ENCODE results near the gene STX8. TPM values are rescaled to one million over a fixed set of nuclear protein-coding genes. Genes with fewer than 3 reads are reported as not detected.

The STX8 gene
- total RNA-seq, 2 experiments from 2014 or later, result 84.8 to 91.7 TPM

DNA sequence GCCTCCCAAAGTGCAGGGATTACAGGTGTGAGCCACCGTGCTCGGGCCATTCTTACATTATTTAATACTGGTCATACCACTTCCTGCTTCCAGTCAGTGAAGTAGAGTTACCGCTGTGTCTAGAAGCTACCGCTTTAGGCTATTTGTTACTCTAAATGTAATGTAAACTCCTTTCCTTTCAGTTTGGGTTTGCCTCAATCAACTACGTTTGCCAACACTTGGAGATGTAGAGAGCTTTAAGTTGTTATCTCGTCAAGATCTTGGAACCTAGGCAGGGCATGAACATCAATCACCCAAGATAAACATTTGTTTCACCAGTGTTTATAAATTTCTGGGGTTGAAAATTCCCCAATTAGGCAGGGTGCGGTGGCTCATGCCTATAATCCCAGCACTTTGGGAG lies 275.9 kb downstream of the STX8 start:
- Mint-ChIP-seq H3K9me3 (no peaks in the 10 kb centered on the region), H3K36me3 (ENCODE audit: low read depth) (no peaks in the 10 kb centered on the region), H3K4me1 (peaks cover 1% of the 10 kb centered on the region), H3K27me3 (no peaks in the 10 kb centered on the region), H3K4me3 (no peak overlapping the region), H3K27ac (no peak overlapping the region)
- DNase-seq, result no peak
- ChIA-PET POLR2A (no interaction called here), CTCF (interaction anchor here (0.7 kb wide), 1 partner anchor 53 kb away, joined by 3 read pairs; no protein-coding TSS in a partner anchor)

DNA sequence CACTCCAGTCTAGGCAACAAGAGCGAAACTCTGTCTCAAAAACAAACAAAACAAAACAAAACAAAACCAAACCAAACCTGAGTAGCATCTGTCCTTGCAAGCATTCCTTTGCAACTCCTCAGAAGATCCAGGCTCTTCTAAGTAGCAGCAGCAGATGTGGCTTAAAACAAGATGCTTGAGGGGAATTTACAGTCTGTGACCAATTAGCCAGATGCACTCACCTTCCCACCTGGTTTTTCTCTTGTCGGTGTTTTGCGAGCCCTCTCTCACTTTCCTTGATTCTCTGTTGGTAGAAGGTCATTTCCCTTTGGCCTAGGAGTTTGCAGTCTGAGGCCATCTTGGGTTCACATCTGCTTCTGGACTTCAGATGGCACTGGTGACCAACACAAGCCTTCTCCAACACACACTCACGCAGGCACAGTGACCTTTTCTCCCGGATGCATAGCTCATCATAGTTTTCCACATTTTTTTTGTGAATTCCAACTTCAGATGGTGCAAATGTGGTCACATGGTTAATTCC lies 276.8 kb downstream of the STX8 start:
- Mint-ChIP-seq H3K4me1 (peaks cover 1% of the 10 kb centered on the region), H3K27me3 (no peaks in the 10 kb centered on the region), H3K4me3 (no peak overlapping the region), H3K27ac (no peak overlapping the region), H3K36me3 (ENCODE audit: low read depth) (no peaks in the 10 kb centered on the region), H3K9me3 (no peaks in the 10 kb centered on the region)
- DNase-seq, result no peak
- ChIA-PET POLR2A (no interaction called here), CTCF (no interaction called here)

DNA sequence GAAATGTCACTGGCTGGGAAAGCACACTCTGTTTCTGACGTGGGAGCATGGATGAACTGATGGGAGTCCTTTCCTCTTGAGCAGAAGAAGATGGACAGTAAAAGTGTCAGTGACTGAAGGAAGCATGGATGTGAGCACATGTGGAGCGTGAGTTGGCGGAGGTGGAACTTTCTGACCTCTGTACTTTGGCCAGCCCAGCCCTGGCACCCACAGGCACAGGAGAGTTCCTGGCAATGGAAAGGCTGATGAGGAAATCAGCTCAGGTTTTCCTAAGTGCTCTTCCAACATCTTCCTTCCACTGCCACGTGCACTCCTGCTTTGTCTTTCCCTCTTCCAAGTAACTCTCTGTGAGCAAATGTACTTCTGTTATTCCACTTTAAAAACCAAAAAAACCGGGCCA lies 277.5 kb downstream of the STX8 start:
- CTCF ChIA-PET, result no interaction called here
- H3K9me3 Mint-ChIP-seq, result no peaks in the 10 kb centered on the region
- peaks cover 1% of the 10 kb centered on the region for H3K4me1 Mint-ChIP-seq
- H3K27ac Mint-ChIP-seq, result no peak overlapping the region
- DNase-seq, result no peak
- H3K4me3 Mint-ChIP-seq, result no peak overlapping the region
- H3K27me3 Mint-ChIP-seq, result no peaks in the 10 kb centered on the region
- H3K36me3 Mint-ChIP-seq (ENCODE audit: low read depth), result no peaks in the 10 kb centered on the region
- POLR2A ChIA-PET, result no interaction called here

DNA sequence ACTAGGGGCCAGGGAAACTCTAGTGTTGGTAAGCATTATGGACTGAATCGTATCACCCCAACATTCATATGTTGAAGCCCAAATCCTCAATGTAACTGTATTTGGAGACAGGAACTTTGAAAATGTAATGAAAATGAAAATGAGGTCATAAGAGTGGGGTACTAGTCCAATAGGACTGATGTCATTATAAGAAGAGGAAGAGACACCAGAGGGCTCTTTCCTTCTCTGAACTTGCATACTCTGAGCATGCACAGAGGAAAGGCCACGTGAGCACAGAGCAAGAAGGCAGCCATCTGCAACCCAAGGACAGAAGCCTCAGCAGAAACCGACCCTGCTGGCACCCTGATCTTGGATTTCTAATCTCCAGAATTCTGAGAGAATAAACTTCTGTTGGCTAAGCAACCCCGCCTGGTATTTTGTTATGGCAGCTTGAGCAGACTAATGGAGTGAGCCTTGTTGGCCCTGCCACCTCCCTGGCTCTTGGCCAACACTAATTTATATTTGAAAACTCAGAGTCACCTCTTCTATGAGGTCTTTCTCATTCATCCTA lies 280.9 kb downstream of the STX8 start:
- no peak for DNase-seq
- Mint-ChIP-seq H3K27me3 (no peaks in the 10 kb centered on the region), H3K9me3 (no peaks in the 10 kb centered on the region), H3K27ac (no peak overlapping the region), H3K36me3 (ENCODE audit: low read depth) (no peaks in the 10 kb centered on the region), H3K4me1 (peaks cover 12% of the 10 kb centered on the region), H3K4me3 (no peak overlapping the region)
- POLR2A ChIA-PET, result no interaction called here
- CTCF ChIA-PET, result no interaction called here

DNA sequence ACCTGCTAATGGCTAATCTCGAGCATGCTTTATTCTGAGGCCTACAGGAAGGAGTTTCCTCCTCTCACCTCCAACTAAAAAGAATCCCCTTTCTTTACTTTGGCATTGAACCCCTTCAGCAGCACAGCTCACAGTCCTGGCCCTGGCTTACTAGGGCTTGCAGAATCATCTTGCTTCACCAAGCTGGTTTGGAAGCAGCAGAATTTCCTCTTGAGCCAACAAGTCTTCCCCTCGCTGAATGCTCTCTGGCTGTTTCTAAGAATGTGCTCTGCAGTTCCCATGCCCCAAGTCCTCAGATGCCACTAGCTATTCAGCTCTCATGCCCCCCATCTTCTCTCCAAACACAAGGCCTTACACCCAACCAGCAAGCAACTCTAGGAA lies 283.1 kb downstream of the STX8 start:
- Mint-ChIP-seq H3K27me3 (no peaks in the 10 kb centered on the region), H3K4me1 (peaks cover 24% of the 10 kb centered on the region), H3K27ac (no peak overlapping the region), H3K9me3 (no peaks in the 10 kb centered on the region), H3K36me3 (ENCODE audit: low read depth) (peaks cover 2% of the 10 kb centered on the region), H3K4me3 (no peak overlapping the region)
- POLR2A ChIA-PET, result no interaction called here
- DNase-seq, result no peak
- CTCF ChIA-PET, result interaction anchor here (1.1 kb wide), 1 partner anchor 17 kb away, joined by 3 read pairs; no protein-coding TSS in a partner anchor

DNA sequence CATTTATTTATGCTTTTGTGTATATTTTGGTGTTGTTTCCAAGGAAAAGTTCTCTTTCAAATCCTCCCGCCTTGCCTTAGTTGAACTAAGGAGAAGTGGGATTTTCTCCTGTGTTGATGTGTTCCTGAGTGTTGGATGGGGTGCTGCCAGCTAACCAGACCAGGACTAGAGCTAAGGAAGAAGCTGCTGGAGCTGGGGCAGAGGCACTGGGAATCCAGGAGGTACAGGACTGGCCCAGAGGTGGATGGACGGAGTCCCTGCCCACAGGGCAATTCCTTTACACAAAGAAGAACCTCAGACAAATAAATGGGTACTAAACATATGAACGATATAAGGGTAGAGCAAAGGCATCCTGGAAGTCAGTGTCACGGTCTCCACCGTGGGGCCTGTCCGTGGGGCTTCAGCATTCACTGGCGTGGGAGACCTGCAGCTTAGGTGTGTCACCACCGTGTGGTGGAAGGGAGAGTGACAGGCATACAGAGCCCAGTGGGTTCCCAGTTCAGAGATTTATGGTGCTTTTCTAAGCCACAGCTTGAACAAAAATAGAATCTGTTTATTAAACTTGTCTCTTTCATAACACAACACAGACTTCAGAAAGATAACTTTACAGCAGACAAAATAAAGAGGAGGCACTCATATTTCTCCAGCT lies 283.6 kb downstream of the STX8 start:
- CTCF ChIA-PET, result interaction anchor here (1.1 kb wide), 1 partner anchor 17 kb away, joined by 3 read pairs; no protein-coding TSS in a partner anchor
- Mint-ChIP-seq H3K27me3 (no peaks in the 10 kb centered on the region), H3K9me3 (no peaks in the 10 kb centered on the region), H3K4me1 (peaks cover 24% of the 10 kb centered on the region), H3K4me3 (no peak overlapping the region), H3K27ac (no peak overlapping the region), H3K36me3 (ENCODE audit: low read depth) (peaks cover 2% of the 10 kb centered on the region)
- DNase-seq, result peak; percentile 48
- POLR2A ChIA-PET, result no interaction called here

DNA sequence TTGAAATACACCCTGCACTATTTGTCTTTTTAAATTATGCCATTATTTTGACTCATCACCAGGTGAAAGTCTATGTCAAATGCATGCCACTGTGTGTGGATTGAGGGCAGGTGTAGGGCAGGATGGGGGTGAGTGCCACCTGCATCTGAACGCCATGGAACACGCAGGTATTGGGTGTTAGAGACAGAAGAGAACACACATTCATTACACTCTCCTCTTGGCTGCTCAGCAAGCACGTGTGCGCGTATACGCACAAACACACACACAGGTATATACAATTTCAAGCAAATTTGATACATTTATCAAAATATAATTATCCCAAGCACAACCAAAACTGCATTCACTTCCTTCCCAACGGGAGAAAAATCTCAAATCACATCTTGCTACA lies 285.4 kb downstream of the STX8 start:
- DNase-seq, result no peak
- H3K36me3 Mint-ChIP-seq (ENCODE audit: low read depth), result peaks cover 2% of the 10 kb centered on the region
- POLR2A ChIA-PET, result no interaction called here
- no peak overlapping the region for H3K4me3 Mint-ChIP-seq
- H3K27me3 Mint-ChIP-seq, result no peaks in the 10 kb centered on the region
- H3K9me3 Mint-ChIP-seq, result no peaks in the 10 kb centered on the region
- H3K27ac Mint-ChIP-seq, result no peak overlapping the region
- CTCF ChIA-PET, result no interaction called here
- H3K4me1 Mint-ChIP-seq, result peaks cover 24% of the 10 kb centered on the region

DNA sequence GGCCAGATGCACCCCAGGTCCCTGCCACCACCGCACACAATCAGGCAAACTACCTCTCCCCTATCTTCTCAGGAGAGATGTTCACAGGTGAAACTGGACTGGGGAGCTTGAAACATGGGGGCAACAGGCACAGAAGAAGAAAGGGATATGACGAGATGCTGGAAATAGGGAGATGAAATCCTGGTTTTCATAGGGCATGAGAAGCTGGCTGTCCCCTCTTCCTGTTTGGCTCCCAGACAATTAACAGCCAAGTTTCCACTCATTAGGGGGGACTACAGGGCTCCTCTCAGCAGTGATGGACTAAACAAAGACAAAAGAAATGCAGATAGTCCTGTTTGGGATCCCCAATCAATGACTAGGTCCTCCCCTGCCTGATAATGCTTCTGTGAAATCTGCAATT lies 288.3 kb downstream of the STX8 start:
- CTCF ChIA-PET, result no interaction called here

DNA sequence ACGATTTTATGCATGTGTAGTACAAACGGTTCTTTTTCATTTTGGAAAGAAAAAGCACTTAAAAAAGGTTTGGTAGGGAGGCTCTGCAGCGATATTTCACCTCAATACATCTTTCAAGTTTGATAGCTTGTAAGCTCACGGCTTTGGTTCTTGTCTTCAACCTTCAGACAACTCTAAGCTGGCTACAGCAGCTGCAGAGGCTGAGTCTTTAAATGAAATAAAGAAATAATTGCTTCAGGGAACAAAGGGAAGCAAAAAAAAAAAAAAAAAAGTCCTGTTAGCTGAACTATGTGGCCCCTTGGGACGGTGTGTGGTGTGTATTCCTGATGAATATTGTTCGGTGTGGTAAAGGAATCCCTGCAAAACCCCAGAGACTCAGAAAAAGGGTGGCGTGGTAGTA lies 289.2 kb downstream of the STX8 start:
- peaks cover 22% of the 10 kb centered on the region for H3K4me1 Mint-ChIP-seq
- peaks cover 2% of the 10 kb centered on the region for H3K36me3 Mint-ChIP-seq (ENCODE audit: low read depth)
- CTCF ChIA-PET, result interaction anchor here (0.9 kb wide), 1 partner anchor 11 kb away, joined by 5 read pairs; no protein-coding TSS in a partner anchor
- no peak overlapping the region for H3K27ac Mint-ChIP-seq
- POLR2A ChIA-PET, result interaction anchor here (0.6 kb wide), 1 partner anchor 161 kb away, joined by 3 read pairs; no protein-coding TSS in a partner anchor
- no peak for DNase-seq
- H3K9me3 Mint-ChIP-seq, result no peaks in the 10 kb centered on the region
- no peaks in the 10 kb centered on the region for H3K27me3 Mint-ChIP-seq
- H3K4me3 Mint-ChIP-seq, result no peak overlapping the region

More for the DNA sequence above, 288.3 kb downstream of the STX8 start:
- H3K36me3 Mint-ChIP-seq (ENCODE audit: low read depth), result peaks cover 2% of the 10 kb centered on the region
- H3K4me1 Mint-ChIP-seq, result peaks cover 24% of the 10 kb centered on the region
- no peak overlapping the region for H3K4me3 Mint-ChIP-seq
- H3K27ac Mint-ChIP-seq, result no peak overlapping the region
- POLR2A ChIA-PET, result no interaction called here
- no peaks in the 10 kb centered on the region for H3K9me3 Mint-ChIP-seq
- no peaks in the 10 kb centered on the region for H3K27me3 Mint-ChIP-seq
- no peak for DNase-seq

DNA sequence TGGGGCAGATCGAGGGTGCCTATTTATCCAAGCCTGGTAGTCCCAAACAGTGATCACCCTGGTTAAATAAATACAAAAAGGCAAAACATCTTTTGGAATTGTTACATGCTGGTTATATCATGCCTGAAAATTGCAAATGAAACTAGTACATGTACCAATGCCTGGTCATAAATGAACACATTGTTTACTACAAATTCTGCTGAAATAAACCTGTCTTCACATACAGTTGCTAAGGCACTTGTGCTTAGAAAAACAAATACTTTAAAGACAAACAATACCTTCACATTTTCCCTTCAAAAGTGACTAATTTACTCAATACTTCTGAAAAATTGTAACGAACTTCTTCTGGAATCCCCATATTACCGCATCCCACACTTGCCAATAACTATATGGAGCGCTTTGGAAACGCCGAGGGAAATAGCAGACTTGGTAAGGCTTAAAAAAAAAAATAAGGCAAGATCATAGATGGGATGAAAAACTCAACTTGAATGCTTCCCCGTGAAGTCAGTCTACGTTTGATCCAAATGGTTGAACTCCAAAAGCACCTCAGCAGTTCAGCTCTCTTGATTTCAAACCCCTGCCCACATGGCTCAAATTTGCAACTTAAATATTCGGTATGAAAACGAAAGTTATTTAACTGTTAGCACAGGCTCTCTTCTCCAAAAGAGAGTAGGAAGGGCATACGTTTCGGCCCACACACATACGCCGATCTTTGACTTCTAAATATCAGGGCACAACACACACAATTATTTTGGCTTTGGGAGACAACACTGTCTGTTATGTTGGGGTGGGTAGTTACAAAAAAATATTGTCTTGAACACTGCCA lies 289.8 kb downstream of the STX8 start:
- no peak overlapping the region for H3K4me3 Mint-ChIP-seq
- CTCF ChIA-PET, result interaction anchor here (0.9 kb wide), 1 partner anchor 10 kb away, joined by 5 read pairs; no protein-coding TSS in a partner anchor
- H3K9me3 Mint-ChIP-seq, result no peaks in the 10 kb centered on the region

DNA sequence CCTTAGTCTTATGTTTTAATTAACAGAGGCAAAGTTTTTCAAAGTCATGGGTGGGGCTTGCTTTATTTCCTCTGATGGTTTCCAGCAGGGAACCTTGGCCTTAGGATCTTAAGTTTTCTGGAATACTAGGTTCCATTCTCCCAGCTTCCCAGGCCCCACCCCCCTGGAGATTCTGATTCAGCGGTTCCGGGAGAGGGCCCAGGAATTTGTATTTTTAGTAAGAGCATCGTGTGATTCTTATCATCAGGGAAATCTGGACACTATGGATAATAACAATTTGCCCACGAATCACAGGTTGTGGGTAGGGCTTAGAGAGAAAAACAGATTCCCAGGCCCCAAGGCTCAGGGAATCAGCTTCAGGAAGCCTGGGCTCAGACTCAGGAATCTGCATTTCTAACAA lies 290.7 kb downstream of the STX8 start:
- Mint-ChIP-seq H3K27ac (no peak overlapping the region), H3K4me3 (no peak overlapping the region), H3K27me3 (no peaks in the 10 kb centered on the region), H3K9me3 (no peaks in the 10 kb centered on the region), H3K4me1 (peaks cover 14% of the 10 kb centered on the region), H3K36me3 (ENCODE audit: low read depth) (peaks cover 2% of the 10 kb centered on the region)
- ChIA-PET POLR2A (interaction anchor here (1.0 kb wide), 1 partner anchor 11 kb away, joined by 5 read pairs; no protein-coding TSS in a partner anchor), CTCF (interaction anchor here (0.6 kb wide), 1 partner anchor 24 kb away, joined by 3 read pairs; no protein-coding TSS in a partner anchor)
- no peak for DNase-seq

More for the DNA sequence above, 289.8 kb downstream of the STX8 start:
- no peak overlapping the region for H3K27ac Mint-ChIP-seq
- H3K4me1 Mint-ChIP-seq, result peaks cover 22% of the 10 kb centered on the region
- no peaks in the 10 kb centered on the region for H3K27me3 Mint-ChIP-seq
- H3K36me3 Mint-ChIP-seq (ENCODE audit: low read depth), result peaks cover 2% of the 10 kb centered on the region
- DNase-seq, result no peak
- POLR2A ChIA-PET, result interaction anchor here (0.6 kb wide), 1 partner anchor 160 kb away, joined by 3 read pairs; no protein-coding TSS in a partner anchor

DNA sequence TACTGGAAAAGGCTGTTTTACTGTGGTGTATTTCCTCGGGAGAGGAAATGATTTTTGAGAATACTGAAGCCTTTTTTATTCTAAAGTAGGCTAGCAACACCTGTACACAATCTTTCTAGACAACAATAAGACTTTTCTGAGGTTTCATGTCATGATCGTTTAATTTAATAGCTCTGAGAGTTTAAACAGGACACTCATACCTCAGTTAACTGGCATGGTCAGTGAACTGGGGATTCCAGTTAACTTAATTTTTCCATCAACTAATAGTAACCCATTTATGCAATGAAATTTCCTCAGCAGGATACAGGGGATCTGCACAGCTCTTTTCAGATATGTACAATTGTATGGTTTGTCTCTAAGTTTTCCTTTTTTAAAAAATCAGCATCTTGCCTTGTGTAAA lies 291.7 kb downstream of the STX8 start:
- Mint-ChIP-seq H3K27me3 (no peaks in the 10 kb centered on the region), H3K9me3 (no peaks in the 10 kb centered on the region), H3K27ac (no peak overlapping the region), H3K4me3 (no peak overlapping the region), H3K36me3 (ENCODE audit: low read depth) (peaks cover 2% of the 10 kb centered on the region), H3K4me1 (peaks cover 4% of the 10 kb centered on the region)
- ChIA-PET POLR2A (interaction anchor here (1.0 kb wide), 1 partner anchor 10 kb away, joined by 5 read pairs; no protein-coding TSS in a partner anchor), CTCF (no interaction called here)
- DNase-seq, result no peak

DNA sequence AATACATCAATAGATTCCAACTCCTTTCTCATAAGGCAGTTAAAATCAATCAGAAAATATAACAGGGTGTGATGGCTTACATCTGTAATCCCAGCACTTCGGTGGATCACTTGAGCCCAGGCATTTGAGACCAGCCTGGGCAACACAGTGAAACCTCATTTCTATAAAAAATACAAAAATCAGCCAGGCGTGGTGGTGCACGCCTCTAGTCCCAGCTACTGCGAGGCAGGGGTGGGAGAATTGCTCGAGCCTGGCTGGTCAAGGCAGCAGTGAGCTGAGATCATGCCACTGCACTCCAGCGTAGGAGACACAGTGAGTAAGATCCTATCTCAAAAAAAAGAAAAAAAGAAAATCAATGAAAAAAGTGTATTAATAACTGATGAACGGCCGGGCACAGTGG lies 295.7 kb downstream of the STX8 start:
- Mint-ChIP-seq H3K36me3 (ENCODE audit: low read depth) (no peaks in the 10 kb centered on the region), H3K27ac (no peak overlapping the region), H3K9me3 (no peaks in the 10 kb centered on the region), H3K4me3 (no peak overlapping the region), H3K4me1 (peaks cover 4% of the 10 kb centered on the region), H3K27me3 (no peaks in the 10 kb centered on the region)
- POLR2A ChIA-PET, result no interaction called here
- CTCF ChIA-PET, result interaction anchor here (1.5 kb wide), 1 partner anchor 27 kb away, joined by 3 read pairs; no protein-coding TSS in a partner anchor
- no peak for DNase-seq
